HG02571 (cell line): ENCODE data around the gene TRPM8.
"Not testable (repeated sequence)": the region's sequence is repeated elsewhere in the genome, so short reads cannot be mapped to it uniquely, and the experiment has no call there.

Experiments
- ATAC-seq: cut with Tn5 transposase; IDR thresholded peaks from one replicate; pipeline ENCODE4 v1.9.1; 2021; ENCODE audit warnings: mild to moderate bottlenecking, moderate library complexity; ENCODE audit not compliant: unreplicated experiment

The TRPM8 gene

GRCh38 chr2:233935426-233935825 lies 18.3 kb downstream of the TRPM8 start:
- no peak for ATAC-seq

- no peak for ATAC-seq
Measured at GRCh38 chr2:233936089-233936488, 18.9 kb downstream of the TRPM8 start.

GRCh38 chr2:233938676-233939370 lies 21.6 kb downstream of the TRPM8 start:
- no peak for ATAC-seq

- ATAC-seq = no peak
Measured at GRCh38 chr2:233940376-233941276, 23.5 kb downstream of the TRPM8 start.

GRCh38 chr2:233942731-233943130 lies 25.6 kb downstream of the TRPM8 start:
- no peak for ATAC-seq

GRCh38 chr2:233944269-233944668 lies 27.1 kb downstream of the TRPM8 start:
- ATAC-seq = no peak

GRCh38 chr2:233944722-233945121 lies 27.5 kb downstream of the TRPM8 start:
- no peak for ATAC-seq

GRCh38 chr2:233945146-233945545 lies 28.0 kb downstream of the TRPM8 start:
- no peak for ATAC-seq

GRCh38 chr2:233950078-233950825 lies 33.1 kb downstream of the TRPM8 start:
- no peak for ATAC-seq

- ATAC-seq = no peak
Measured at GRCh38 chr2:233952335-233952734, 35.2 kb downstream of the TRPM8 start.

GRCh38 chr2:233953087-233953801 lies 36.1 kb downstream of the TRPM8 start:
- no peak for ATAC-seq

- ATAC-seq = no peak
Measured at GRCh38 chr2:233960203-233960602, 43.0 kb downstream of the TRPM8 start.

- no peak for ATAC-seq
Measured at GRCh38 chr2:233961905-233962304, 44.7 kb downstream of the TRPM8 start.

GRCh38 chr2:233964581-233964980 lies 47.4 kb downstream of the TRPM8 start:
- no peak for ATAC-seq

- no peak for ATAC-seq
Measured at GRCh38 chr2:233965032-233965603, 47.9 kb downstream of the TRPM8 start.

GRCh38 chr2:233965646-233966045 lies 48.5 kb downstream of the TRPM8 start:
- ATAC-seq = not testable (repeated sequence)

- no peak for ATAC-seq
Measured at GRCh38 chr2:233966388-233966787, 49.2 kb downstream of the TRPM8 start.

GRCh38 chr2:233967164-233967563 lies 50.0 kb downstream of the TRPM8 start:
- no peak for ATAC-seq

- ATAC-seq = no peak
Measured at GRCh38 chr2:233968556-233968955, 51.4 kb downstream of the TRPM8 start.

GRCh38 chr2:233972460-233972859 lies 55.3 kb downstream of the TRPM8 start:
- not testable (repeated sequence) for ATAC-seq
